ENCODE measurements around the gene PPP1R17. TPM values are rescaled to one million over a fixed set of nuclear protein-coding genes. Genes with fewer than 3 reads are reported as not detected.

The PPP1R17 gene
- total and polyA plus RNA-seq, 2 experiments from 2014 or later: 0.52 to 2.4 TPM

DNA sequence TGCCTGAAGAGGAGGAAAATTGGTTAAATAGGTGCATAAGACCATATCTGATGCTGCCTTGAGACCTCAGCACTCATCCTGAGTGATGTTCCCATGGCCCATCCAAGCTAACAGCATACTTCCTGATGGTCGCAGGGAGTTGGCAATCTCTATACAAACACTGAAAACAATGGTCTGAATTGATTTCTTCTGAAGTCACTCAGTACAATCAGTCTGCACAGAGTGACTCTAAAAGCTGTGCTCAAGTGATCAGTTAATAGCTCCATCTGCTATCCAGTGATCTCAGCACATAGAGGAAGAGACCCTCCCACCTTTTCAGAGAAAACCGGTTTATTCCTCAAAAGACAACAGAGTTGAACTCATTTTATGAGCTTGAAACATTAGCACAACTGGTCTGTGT lies 3.9 kb downstream of the PPP1R17 start:
- H3K27ac Mint-ChIP-seq: no peak overlapping the region
- H3K9me2 ChIP-seq (ENCODE audit: insufficient read depth): no peaks in the 10 kb centered on the region; the same call in 1 of the 2 replicates
- H3K4me3 ChIP-seq: no peak overlapping the region
- H4K20me1 ChIP-seq (replicated peaks; ENCODE audit: insufficient read depth): no peaks in the 10 kb centered on the region
- no peak overlapping the region for H3K4me2 ChIP-seq
- DNase-seq (ENCODE audit: low spot score): no peak
- no peak overlapping the region for H3K27ac ChIP-seq (ENCODE audit: low read depth)
- no peaks in the 10 kb centered on the region for H3K79me2 ChIP-seq (replicated peaks; ENCODE audit: insufficient read depth)
- no peak overlapping the region for H2AFZ ChIP-seq
- peaks cover 2% of the 10 kb centered on the region for H3K27me3 Mint-ChIP-seq (ENCODE audit: insufficient read depth, low read depth, poor library complexity)
- no peak for ATAC-seq
- H3K36me3 ChIP-seq (ENCODE audit: insufficient read depth): no peaks in the 10 kb centered on the region
- TF ChIP-seq POLR2AphosphoS5 (IDR thresholded peaks at IDR 0.05; ENCODE audit: low read depth) (no peak), JUNB (IDR thresholded peaks at IDR 0.05; ENCODE audit: unreplicated experiment) (no peak), NANOG (IDR thresholded peaks at IDR 0.05; ENCODE audit: borderline replicate concordance) (no peak), EZH2 (IDR thresholded peaks at IDR 0.05; ENCODE audit: low read depth, unreplicated experiment) (no peak), ZNF331 (CRISPR knock-in tag; IDR thresholded peaks at IDR 0.05; ENCODE audit: low read depth) (no peak)
- TF ChIP-seq, protein P1, sequence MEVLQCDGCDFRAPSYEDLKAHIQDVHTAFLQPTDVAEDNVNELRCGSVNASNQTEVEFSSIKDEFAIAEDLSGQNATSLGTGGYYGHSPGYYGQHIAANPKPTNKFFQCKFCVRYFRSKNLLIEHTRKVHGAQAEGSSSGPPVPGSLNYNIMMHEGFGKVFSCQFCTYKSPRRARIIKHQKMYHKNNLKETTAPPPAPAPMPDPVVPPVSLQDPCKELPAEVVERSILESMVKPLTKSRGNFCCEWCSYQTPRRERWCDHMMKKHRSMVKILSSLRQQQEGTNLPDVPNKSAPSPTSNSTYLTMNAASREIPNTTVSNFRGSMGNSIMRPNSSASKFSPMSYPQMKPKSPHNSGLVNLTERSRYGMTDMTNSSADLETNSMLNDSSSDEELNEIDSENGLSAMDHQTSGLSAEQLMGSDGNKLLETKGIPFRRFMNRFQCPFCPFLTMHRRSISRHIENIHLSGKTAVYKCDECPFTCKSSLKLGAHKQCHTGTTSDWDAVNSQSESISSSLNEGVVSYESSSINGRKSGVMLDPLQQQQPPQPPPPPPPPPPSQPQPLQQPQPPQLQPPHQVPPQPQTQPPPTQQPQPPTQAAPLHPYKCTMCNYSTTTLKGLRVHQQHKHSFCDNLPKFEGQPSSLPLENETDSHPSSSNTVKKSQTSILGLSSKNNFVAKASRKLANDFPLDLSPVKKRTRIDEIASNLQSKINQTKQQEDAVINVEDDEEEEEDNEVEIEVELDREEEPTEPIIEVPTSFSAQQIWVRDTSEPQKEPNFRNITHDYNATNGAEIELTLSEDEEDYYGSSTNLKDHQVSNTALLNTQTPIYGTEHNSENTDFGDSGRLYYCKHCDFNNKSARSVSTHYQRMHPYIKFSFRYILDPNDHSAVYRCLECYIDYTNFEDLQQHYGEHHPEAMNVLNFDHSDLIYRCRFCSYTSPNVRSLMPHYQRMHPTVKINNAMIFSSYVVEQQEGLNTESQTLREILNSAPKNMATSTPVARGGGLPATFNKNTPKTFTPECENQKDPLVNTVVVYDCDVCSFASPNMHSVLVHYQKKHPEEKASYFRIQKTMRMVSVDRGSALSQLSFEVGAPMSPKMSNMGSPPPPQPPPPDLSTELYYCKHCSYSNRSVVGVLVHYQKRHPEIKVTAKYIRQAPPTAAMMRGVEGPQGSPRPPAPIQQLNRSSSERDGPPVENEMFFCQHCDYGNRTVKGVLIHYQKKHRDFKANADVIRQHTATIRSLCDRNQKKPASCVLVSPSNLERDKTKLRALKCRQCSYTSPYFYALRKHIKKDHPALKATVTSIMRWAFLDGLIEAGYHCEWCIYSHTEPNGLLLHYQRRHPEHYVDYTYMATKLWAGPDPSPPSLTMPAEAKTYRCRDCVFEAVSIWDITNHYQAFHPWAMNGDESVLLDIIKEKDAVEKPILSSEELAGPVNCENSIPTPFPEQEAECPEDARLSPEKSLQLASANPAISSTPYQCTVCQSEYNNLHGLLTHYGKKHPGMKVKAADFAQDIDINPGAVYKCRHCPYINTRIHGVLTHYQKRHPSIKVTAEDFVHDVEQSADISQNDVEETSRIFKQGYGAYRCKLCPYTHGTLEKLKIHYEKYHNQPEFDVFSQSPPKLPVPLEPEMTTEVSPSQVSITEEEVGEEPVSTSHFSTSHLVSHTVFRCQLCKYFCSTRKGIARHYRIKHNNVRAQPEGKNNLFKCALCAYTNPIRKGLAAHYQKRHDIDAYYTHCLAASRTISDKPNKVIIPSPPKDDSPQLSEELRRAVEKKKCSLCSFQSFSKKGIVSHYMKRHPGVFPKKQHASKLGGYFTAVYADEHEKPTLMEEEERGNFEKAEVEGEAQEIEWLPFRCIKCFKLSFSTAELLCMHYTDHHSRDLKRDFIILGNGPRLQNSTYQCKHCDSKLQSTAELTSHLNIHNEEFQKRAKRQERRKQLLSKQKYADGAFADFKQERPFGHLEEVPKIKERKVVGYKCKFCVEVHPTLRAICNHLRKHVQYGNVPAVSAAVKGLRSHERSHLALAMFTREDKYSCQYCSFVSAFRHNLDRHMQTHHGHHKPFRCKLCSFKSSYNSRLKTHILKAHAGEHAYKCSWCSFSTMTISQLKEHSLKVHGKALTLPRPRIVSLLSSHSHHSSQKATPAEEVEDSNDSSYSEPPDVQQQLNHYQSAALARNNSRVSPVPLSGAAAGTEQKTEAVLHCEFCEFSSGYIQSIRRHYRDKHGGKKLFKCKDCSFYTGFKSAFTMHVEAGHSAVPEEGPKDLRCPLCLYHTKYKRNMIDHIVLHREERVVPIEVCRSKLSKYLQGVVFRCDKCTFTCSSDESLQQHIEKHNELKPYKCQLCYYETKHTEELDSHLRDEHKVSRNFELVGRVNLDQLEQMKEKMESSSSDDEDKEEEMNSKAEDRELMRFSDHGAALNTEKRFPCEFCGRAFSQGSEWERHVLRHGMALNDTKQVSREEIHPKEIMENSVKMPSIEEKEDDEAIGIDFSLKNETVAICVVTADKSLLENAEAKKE (CRISPR knock-in tag; IDR thresholded peaks at IDR 0.05): no peak
- H3K4me1 ChIP-seq (ENCODE audit: insufficient read depth): peaks cover 49% of the 10 kb centered on the region
- no peaks in the 10 kb centered on the region for H3K9me3 Mint-ChIP-seq
- no peak overlapping the region for H3K4me3 Mint-ChIP-seq
- H3K4me1 Mint-ChIP-seq: peaks cover 46% of the 10 kb centered on the region
- H3K36me3 Mint-ChIP-seq (ENCODE audit: low read depth): no peaks in the 10 kb centered on the region
- H3F3A ChIP-seq (replicated peaks; ENCODE audit: low read depth): peaks cover 3% of the 10 kb centered on the region; the same call in 1 of the 2 replicates
- no peaks in the 10 kb centered on the region for H3K27me3 ChIP-seq (ENCODE audit: insufficient read depth)

DNA sequence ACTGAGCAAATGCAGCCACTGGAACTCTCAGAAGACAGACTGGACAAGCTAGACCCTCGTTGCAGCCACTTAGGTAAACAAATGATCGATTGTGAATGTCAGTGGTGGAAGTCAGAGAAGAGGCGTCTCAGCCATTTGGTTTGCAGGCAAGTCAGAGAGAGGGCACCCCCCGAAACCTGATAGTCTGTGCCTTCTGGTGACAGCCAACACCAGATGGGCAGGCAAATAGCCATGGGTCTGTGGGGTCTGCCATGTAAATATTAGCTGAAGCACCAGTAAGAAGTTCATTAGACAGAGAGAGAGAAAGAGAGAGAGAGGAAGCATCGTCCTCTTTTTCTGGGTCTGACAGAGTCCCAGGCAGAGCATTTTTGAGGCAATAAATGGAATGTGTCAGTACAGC lies 5.4 kb downstream of the PPP1R17 start:
- no peaks in the 10 kb centered on the region for H3K36me3 ChIP-seq (ENCODE audit: insufficient read depth)
- DNase-seq (ENCODE audit: low spot score): no peak
- Mint-ChIP-seq H3K4me1 (peaks cover 42% of the 10 kb centered on the region), H3K4me3 (no peak overlapping the region), H3K9me3 (no peaks in the 10 kb centered on the region), H3K27me3 (ENCODE audit: insufficient read depth, low read depth, poor library complexity) (peaks cover 2% of the 10 kb centered on the region), H3K27ac (no peak overlapping the region), H3K36me3 (ENCODE audit: low read depth) (no peaks in the 10 kb centered on the region)
- H3K4me1 ChIP-seq (ENCODE audit: insufficient read depth): peaks cover 41% of the 10 kb centered on the region
- ATAC-seq: no peak
- no peak overlapping the region for H3K27ac ChIP-seq (ENCODE audit: low read depth)
- no peaks in the 10 kb centered on the region for H4K20me1 ChIP-seq (replicated peaks; ENCODE audit: insufficient read depth)
- no peaks in the 10 kb centered on the region for H3K9me2 ChIP-seq (ENCODE audit: insufficient read depth)
- no peak overlapping the region for H3K4me2 ChIP-seq
- H3K27me3 ChIP-seq (ENCODE audit: insufficient read depth): no peaks in the 10 kb centered on the region
- H3F3A ChIP-seq (replicated peaks; ENCODE audit: low read depth): peaks cover 3% of the 10 kb centered on the region; the same call in 1 of the 2 replicates
- H2AFZ ChIP-seq: no peak overlapping the region
- no peak overlapping the region for H3K4me3 ChIP-seq
- H3K79me2 ChIP-seq (replicated peaks; ENCODE audit: insufficient read depth): no peaks in the 10 kb centered on the region
- TF ChIP-seq EZH2 (IDR thresholded peaks at IDR 0.05; ENCODE audit: low read depth, unreplicated experiment): no peak
- TF ChIP-seq, protein P1 (CRISPR knock-in tag; IDR thresholded peaks at IDR 0.05): no peak
- no peak for TF ChIP-seq JUNB (IDR thresholded peaks at IDR 0.05; ENCODE audit: unreplicated experiment)
- TF ChIP-seq ZNF114 (CRISPR knock-in tag; IDR thresholded peaks at IDR 0.05): no peak
